NT2/D1 (cell line): Measurements from ENCODE around the gene PDCD7.

Experiments
- SUZ12 ChIP-seq: IDR thresholded peaks from 2 replicates; pipeline ENCODE4 v1.6.1; 2011; ENCODE audit not compliant: insufficient read length, insufficient read depth; ENCODE audit errors: extremely low read depth
- YY1 ChIP-seq: IDR thresholded peaks from 2 replicates; pipeline ENCODE4 v1.6.1; 2011; ENCODE audit not compliant: insufficient read length, insufficient read depth
- ZNF274 ChIP-seq: IDR thresholded peaks from 2 replicates; pipeline ENCODE4 v1.6.1; 2011; ENCODE audit warnings: mild to moderate bottlenecking, low read depth, low read length

GRCh38 chr15:65163041-65163440 is 29.4 kb upstream of the PDCD7 start:
- TF ChIP-seq ZNF274 (no peak), YY1 (no peak), SUZ12 (no peak)
